Mesothelial cell of epicardium (in vitro differentiated cells): ENCODE data around the gene DNAI1. TPM values are rescaled to one million over a fixed set of nuclear protein-coding genes. Genes with fewer than 3 reads are reported as not detected.

Source experiments
- DNase-seq, 2 experiments: peaks; one replicate each; pipeline ENCODE4 v3.0.0; 2021; ENCODE audit warnings: low spot score in 2 of 2; ENCODE audit not compliant: unreplicated experiment in 2 of 2
- H3K27ac Mint-ChIP-seq: 2 replicates; pipeline ENCODE4 v1.8.0; 2021; ENCODE audit warnings: mixed read lengths
- H3K27me3 Mint-ChIP-seq: 2 replicates; pipeline ENCODE4 v1.8.0; 2021; ENCODE audit warnings: low read depth, mixed read lengths
- H3K36me3 Mint-ChIP-seq: 2 replicates; pipeline ENCODE4 v1.8.0; 2021; ENCODE audit warnings: mixed read lengths
- H3K4me1 Mint-ChIP-seq: 2 replicates; pipeline ENCODE4 v1.8.0; 2021; ENCODE audit warnings: mixed read lengths
- H3K4me3 Mint-ChIP-seq: 2 replicates; pipeline ENCODE4 v1.8.0; 2021; ENCODE audit warnings: mild to moderate bottlenecking, moderate library complexity, mixed read lengths
- H3K9me3 Mint-ChIP-seq: 2 replicates; pipeline ENCODE4 v1.8.0; 2021; ENCODE audit warnings: mixed read lengths
- CTCF ChIP-seq: fragments of 200-600 bp; sonication (generic); IDR thresholded peaks from one replicate; pipeline ENCODE4 v1.5.0; 2021; ENCODE audit warnings: antibody characterized with exemption; ENCODE audit not compliant: unreplicated experiment
- total RNA-seq: library from RNA; stranded (reverse); gene quantifications from 3 replicates; pipeline ENCODE4 v1.2.1, GENCODE V29; 2021

DNAI1 gene
- total RNA-seq, 1 donor from 2014 or later, result not detected

GRCh38 chr9:34458959-34459340 lies 345 bp downstream of the DNAI1 start:
- peaks cover 18% of the 10 kb centered on the region for H3K4me1 Mint-ChIP-seq
- H3K27me3 Mint-ChIP-seq, result peaks cover 17% of the 10 kb centered on the region
- no peak for DNase-seq
- H3K4me3 Mint-ChIP-seq, result peak overlapping the region; percentile 79
- H3K9me3 Mint-ChIP-seq, result no peaks in the 10 kb centered on the region
- no peak for TF ChIP-seq CTCF
- H3K27ac Mint-ChIP-seq, result peak overlapping the region; percentile 23
- no peaks in the 10 kb centered on the region for H3K36me3 Mint-ChIP-seq

- H3K9me3 Mint-ChIP-seq, result no peaks in the 10 kb centered on the region
- no peaks in the 10 kb centered on the region for H3K36me3 Mint-ChIP-seq
- TF ChIP-seq CTCF, result no peak
- DNase-seq, result no peak
- H3K27ac Mint-ChIP-seq, result no peak overlapping the region
- peaks cover 18% of the 10 kb centered on the region for H3K4me1 Mint-ChIP-seq
- H3K27me3 Mint-ChIP-seq, result peaks cover 17% of the 10 kb centered on the region
- no peak overlapping the region for H3K4me3 Mint-ChIP-seq
Measured at GRCh38 chr9:34459356-34459755, 751 bp downstream of the DNAI1 start.

GRCh38 chr9:34459941-34460340 lies 1.3 kb downstream of the DNAI1 start:
- Mint-ChIP-seq H3K4me3 (no peak overlapping the region), H3K36me3 (no peaks in the 10 kb centered on the region), H3K4me1 (peaks cover 18% of the 10 kb centered on the region), H3K27ac (no peak overlapping the region), H3K9me3 (no peaks in the 10 kb centered on the region), H3K27me3 (peaks cover 17% of the 10 kb centered on the region)
- TF ChIP-seq CTCF, result no peak
- no peak for DNase-seq

GRCh38 chr9:34463098-34463900 lies 4.7 kb downstream of the DNAI1 start:
- H3K27me3 Mint-ChIP-seq, result peaks cover 29% of the 10 kb centered on the region
- no peaks in the 10 kb centered on the region for H3K9me3 Mint-ChIP-seq
- DNase-seq, result no peak
- no peak overlapping the region for H3K4me3 Mint-ChIP-seq
- no peak for TF ChIP-seq CTCF
- no peaks in the 10 kb centered on the region for H3K36me3 Mint-ChIP-seq
- peaks cover 5% of the 10 kb centered on the region for H3K4me1 Mint-ChIP-seq
- H3K27ac Mint-ChIP-seq, result no peak overlapping the region

GRCh38 chr9:34463901-34464232 lies 5.3 kb downstream of the DNAI1 start:
- Mint-ChIP-seq H3K27me3 (peaks cover 28% of the 10 kb centered on the region), H3K4me1 (peaks cover 2% of the 10 kb centered on the region)

More at GRCh38 chr9:34463901-34464232, 5.3 kb downstream of the DNAI1 start:
- no peak for TF ChIP-seq CTCF
- no peak overlapping the region for H3K27ac Mint-ChIP-seq
- H3K36me3 Mint-ChIP-seq, result no peaks in the 10 kb centered on the region
- no peak for DNase-seq
- H3K9me3 Mint-ChIP-seq, result no peaks in the 10 kb centered on the region
- H3K4me3 Mint-ChIP-seq, result no peak overlapping the region
